Measurements from ENCODE around the gene PLAC8L1.
A peak's percentile ranks its signal among the peaks of the same experiment; 100 is the strongest.

PLAC8L1 gene

GRCh38 chr5:146068977-146069779 is 36.2 kb downstream of the PLAC8L1 start:
- no peak overlapping the region for H3K27ac Mint-ChIP-seq
- H3K4me3 Mint-ChIP-seq: no peak overlapping the region
- DNase-seq (no peak), ATAC-seq (no peak)
- H3K27me3 Mint-ChIP-seq: peaks cover 16% of the 10 kb centered on the region
- no peaks in the 10 kb centered on the region for H3K9me3 Mint-ChIP-seq
- H3K4me1 Mint-ChIP-seq: no peaks in the 10 kb centered on the region

DNA sequence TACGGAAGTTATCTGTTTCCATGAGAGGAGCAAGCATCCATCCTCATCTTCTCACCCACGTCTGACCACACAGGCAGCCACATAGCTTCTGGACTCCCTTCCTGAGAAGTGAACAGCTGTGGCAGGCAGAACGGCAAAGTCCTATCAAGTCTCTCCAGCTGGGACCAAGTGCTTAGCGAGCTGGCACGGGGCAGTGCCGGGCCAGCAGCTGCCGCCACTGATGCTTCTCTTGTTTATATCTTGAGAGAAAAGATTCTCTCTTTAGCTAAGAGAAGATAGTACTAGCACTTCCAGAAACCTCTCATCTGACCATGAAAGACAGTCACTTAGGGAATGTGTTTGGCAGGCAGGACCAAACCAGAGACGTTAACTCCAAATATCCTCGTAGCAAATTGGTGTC is 37.2 kb downstream of the PLAC8L1 start:
- DNase-seq (no peak), ATAC-seq (no peak)
- no peak overlapping the region for H3K27ac Mint-ChIP-seq
- no peaks in the 10 kb centered on the region for H3K4me1 Mint-ChIP-seq
- H3K9me3 Mint-ChIP-seq: no peaks in the 10 kb centered on the region
- peaks cover 23% of the 10 kb centered on the region for H3K27me3 Mint-ChIP-seq
- H3K4me3 Mint-ChIP-seq: no peak overlapping the region

GRCh38 chr5:146066968-146067367 is 38.4 kb downstream of the PLAC8L1 start:
- DNase-seq (no peak), ATAC-seq (peak; percentile 40)
- no peaks in the 10 kb centered on the region for H3K4me1 Mint-ChIP-seq
- no peak overlapping the region for H3K27ac Mint-ChIP-seq
- no peak overlapping the region for H3K4me3 Mint-ChIP-seq
- H3K9me3 Mint-ChIP-seq: no peaks in the 10 kb centered on the region
- peaks cover 23% of the 10 kb centered on the region for H3K27me3 Mint-ChIP-seq

- H3K27ac Mint-ChIP-seq: no peak overlapping the region
- H3K4me1 Mint-ChIP-seq: no peaks in the 10 kb centered on the region
- DNase-seq: no peak
- ATAC-seq: no peak
- H3K4me3 Mint-ChIP-seq: no peak overlapping the region
- no peaks in the 10 kb centered on the region for H3K9me3 Mint-ChIP-seq
- H3K27me3 Mint-ChIP-seq: peaks cover 35% of the 10 kb centered on the region
Observed at GRCh38 chr5:146060221-146060585, 45.2 kb downstream of the PLAC8L1 start.

DNA sequence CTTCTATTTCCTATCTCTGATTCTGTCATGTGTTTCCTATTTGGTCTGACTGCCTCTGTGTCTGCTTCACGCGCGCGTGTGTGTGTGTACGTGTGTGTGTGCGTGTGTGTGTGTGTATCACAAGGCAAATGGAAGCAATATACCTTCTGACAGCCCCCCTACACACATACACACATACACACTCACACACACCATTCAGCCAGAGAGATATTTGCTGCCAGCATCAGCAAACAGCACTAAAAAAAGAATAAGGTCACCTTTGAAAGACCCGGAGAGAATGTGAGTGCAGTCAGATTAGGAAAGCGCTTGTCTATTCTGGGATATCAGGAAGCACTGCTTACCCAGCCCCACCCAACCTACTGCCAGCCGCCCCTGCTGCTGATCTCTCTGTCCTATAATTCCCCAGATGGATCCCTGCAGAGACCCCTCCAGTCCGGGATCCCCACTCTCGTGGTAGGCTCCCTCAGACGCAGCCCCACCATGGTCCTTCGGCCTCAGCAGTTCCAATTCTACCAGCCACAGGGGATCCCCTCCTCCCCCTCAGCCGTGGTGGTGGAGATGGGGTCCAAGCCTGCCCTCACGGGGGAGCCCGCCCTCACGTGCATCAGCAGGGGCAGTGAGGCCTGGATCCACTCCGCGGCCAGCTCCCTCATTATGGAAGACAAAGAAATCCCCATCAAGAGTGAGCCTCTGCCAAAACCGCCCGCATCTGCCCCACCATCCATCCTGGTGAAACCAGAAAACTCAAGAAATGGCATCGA is 45.7 kb downstream of the PLAC8L1 start:
- no peaks in the 10 kb centered on the region for H3K9me3 Mint-ChIP-seq
- no peak overlapping the region for H3K4me3 Mint-ChIP-seq
- peaks cover 35% of the 10 kb centered on the region for H3K27me3 Mint-ChIP-seq
- peak; percentile 50 for ATAC-seq
- no peak for DNase-seq
- H3K4me1 Mint-ChIP-seq: no peaks in the 10 kb centered on the region
- no peak overlapping the region for H3K27ac Mint-ChIP-seq

- peaks cover 43% of the 10 kb centered on the region for H3K27me3 Mint-ChIP-seq
- no peak overlapping the region for H3K4me3 Mint-ChIP-seq
- no peak for ATAC-seq
- no peak overlapping the region for H3K27ac Mint-ChIP-seq
- DNase-seq: no peak
- H3K9me3 Mint-ChIP-seq: no peaks in the 10 kb centered on the region
- no peaks in the 10 kb centered on the region for H3K4me1 Mint-ChIP-seq
Observed at GRCh38 chr5:146055432-146055831, 49.9 kb downstream of the PLAC8L1 start.

GRCh38 chr5:146052780-146053179 is 52.6 kb downstream of the PLAC8L1 start:
- no peak for ATAC-seq
- Mint-ChIP-seq H3K4me1 (no peaks in the 10 kb centered on the region), H3K27me3 (peaks cover 45% of the 10 kb centered on the region), H3K27ac (peak overlapping the region in 1 of 2 donors; percentile 12), H3K4me3 (no peak overlapping the region), H3K9me3 (no peaks in the 10 kb centered on the region)
- no peak for DNase-seq

DNA sequence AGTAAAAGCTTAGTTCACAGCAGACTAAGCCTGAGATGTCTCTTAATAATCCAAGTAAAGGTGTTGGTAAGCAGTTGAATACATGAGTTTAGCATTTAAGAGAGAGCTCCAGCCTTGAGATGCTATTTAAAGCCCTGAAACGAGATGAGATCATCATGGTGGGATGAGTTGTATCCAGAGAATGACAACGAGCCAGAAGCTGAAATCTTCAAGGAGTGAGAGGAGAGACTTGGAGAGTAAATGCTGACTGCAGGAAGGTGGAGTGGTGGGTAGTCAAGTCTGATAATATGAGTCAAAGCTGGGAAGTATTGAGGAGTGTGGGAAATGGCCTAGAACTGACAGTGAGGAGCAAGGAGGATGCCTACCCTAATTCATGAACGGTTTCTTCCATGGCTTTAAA is 53.7 kb downstream of the PLAC8L1 start:
- Mint-ChIP-seq H3K9me3 (no peaks in the 10 kb centered on the region), H3K4me1 (no peaks in the 10 kb centered on the region), H3K27ac (no peak overlapping the region), H3K27me3 (peaks cover 35% of the 10 kb centered on the region), H3K4me3 (no peak overlapping the region)
- ATAC-seq (no peak), DNase-seq (no peak)

DNA sequence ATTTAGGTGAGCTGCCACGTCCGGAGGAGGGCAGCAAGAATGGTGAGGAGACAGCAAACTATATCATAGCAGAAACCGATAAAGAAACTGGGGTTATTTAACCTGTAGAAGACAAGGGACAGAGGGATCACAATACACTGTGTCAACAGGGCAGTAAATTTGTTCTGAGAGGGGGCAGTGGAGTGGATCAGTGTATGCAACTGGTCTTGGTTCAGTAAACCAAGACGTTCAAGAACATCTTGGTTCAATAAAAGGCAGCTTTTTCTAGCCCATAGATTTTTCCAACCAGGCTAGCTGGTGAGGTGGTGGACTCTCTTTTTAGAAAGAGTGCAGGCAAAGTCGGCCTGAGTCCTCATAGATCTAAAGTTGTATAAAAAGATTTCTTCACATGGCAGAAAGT is 55.3 kb downstream of the PLAC8L1 start:
- Mint-ChIP-seq H3K9me3 (no peaks in the 10 kb centered on the region), H3K4me3 (no peak overlapping the region)
- peak; percentile 12 for ATAC-seq

GRCh38 chr5:146049704-146050026 is 55.7 kb downstream of the PLAC8L1 start:
- peak; percentile 34 for ATAC-seq
- no peak overlapping the region for H3K27ac Mint-ChIP-seq
- no peak overlapping the region for H3K4me3 Mint-ChIP-seq
- H3K27me3 Mint-ChIP-seq: peaks cover 34% of the 10 kb centered on the region
- H3K9me3 Mint-ChIP-seq: no peaks in the 10 kb centered on the region
- DNase-seq: no peak
- no peaks in the 10 kb centered on the region for H3K4me1 Mint-ChIP-seq

More for the DNA sequence above, 55.3 kb downstream of the PLAC8L1 start:
- peaks cover 34% of the 10 kb centered on the region for H3K27me3 Mint-ChIP-seq
- DNase-seq: no peak
- no peaks in the 10 kb centered on the region for H3K4me1 Mint-ChIP-seq
- H3K27ac Mint-ChIP-seq: peak overlapping the region in 1 of 2 donors; percentile 69

DNA sequence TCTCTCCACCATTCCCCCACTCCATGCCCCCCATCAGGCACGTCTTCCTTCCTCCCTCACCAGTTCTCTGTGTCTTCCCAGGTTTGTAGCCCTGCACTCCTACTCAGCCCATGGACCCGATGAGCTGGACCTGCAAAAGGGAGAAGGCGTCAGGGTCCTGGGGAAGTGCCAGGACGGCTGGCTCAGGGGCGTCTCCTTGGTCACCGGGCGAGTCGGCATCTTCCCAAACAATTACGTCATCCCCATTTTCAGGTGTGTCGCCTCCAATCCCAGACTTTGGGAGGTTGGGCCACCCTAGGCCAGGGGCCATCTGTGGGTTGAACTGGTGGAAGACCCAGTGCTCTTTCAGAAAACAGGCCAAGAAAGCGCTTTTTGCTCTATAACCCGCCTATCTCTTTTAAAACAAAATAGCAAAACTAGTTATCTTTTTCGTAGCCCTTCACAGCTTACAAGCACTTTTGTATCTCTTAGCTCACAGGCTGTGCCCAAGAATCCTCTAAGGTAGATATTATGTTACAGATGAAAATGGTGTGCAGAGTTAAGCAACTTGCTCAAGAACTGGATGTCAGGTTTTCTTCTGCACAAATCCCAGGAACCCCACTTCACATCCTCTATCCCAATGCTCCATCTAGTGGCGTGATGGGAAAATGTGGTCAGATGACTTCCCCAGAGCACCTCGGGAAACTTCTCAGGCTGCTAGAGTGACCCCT is 56.2 kb downstream of the PLAC8L1 start:
- Mint-ChIP-seq H3K4me3 (no peak overlapping the region), H3K4me1 (no peaks in the 10 kb centered on the region), H3K9me3 (no peaks in the 10 kb centered on the region), H3K27ac (no peak overlapping the region), H3K27me3 (peaks cover 34% of the 10 kb centered on the region)
- ATAC-seq (peak; percentile 34), DNase-seq (peak in 1 of 2 donors; percentile 12)

- Mint-ChIP-seq H3K27ac (no peak overlapping the region), H3K27me3 (peaks cover 34% of the 10 kb centered on the region), H3K4me3 (no peak overlapping the region), H3K9me3 (no peaks in the 10 kb centered on the region), H3K4me1 (no peaks in the 10 kb centered on the region)
- DNase-seq (no peak), ATAC-seq (no peak)
Observed at GRCh38 chr5:146047396-146047795, 58.0 kb downstream of the PLAC8L1 start.

DNA sequence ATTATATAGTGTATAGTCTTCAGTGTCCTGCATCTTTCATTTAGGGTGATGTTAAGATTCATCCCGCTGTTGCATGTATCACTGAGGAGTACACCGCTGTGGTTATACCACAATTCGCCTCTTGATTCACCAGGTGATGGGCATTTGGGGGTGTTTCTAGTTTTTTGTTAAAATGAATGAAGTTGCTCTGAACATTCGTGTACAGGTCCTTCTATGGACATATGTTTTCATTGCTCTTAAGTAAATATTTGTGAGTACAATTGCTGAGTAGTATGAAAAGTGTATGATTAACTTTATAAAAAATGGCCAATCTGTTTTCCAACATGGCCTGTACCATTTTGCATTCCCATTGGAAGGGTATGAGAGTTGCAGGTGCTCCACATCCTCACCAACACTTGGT is 61.7 kb downstream of the PLAC8L1 start:
- DNase-seq (no peak), ATAC-seq (no peak)
- no peaks in the 10 kb centered on the region for H3K9me3 Mint-ChIP-seq
- no peaks in the 10 kb centered on the region for H3K4me1 Mint-ChIP-seq
- H3K4me3 Mint-ChIP-seq: no peak overlapping the region
- no peak overlapping the region for H3K27ac Mint-ChIP-seq
- H3K27me3 Mint-ChIP-seq: peaks cover 4% of the 10 kb centered on the region

GRCh38 chr5:146042628-146043279 is 62.6 kb downstream of the PLAC8L1 start:
- H3K4me1 Mint-ChIP-seq: no peaks in the 10 kb centered on the region
- ATAC-seq (no peak), DNase-seq (no peak)
- H3K9me3 Mint-ChIP-seq: no peaks in the 10 kb centered on the region
- no peak overlapping the region for H3K4me3 Mint-ChIP-seq
- no peak overlapping the region for H3K27ac Mint-ChIP-seq
- no peaks in the 10 kb centered on the region for H3K27me3 Mint-ChIP-seq

GRCh38 chr5:146041180-146041789 is 64.1 kb downstream of the PLAC8L1 start:
- peaks cover 13% of the 10 kb centered on the region for H3K27me3 Mint-ChIP-seq
- no peaks in the 10 kb centered on the region for H3K9me3 Mint-ChIP-seq
- H3K27ac Mint-ChIP-seq: no peak overlapping the region
- H3K4me1 Mint-ChIP-seq: no peaks in the 10 kb centered on the region
- DNase-seq (no peak), ATAC-seq (peak; percentile 47)
- no peak overlapping the region for H3K4me3 Mint-ChIP-seq

Data from stimulated activated naive CD8-positive, alpha-beta T cell treated with anti-CD3 and anti-CD28 coated beads, Interleukin-15, amount 100 ng/mL, for 72 hours (primary cell).